Measurements from ENCODE around the gene DYNC2H1. TPM values are rescaled to one million over a fixed set of nuclear protein-coding genes. Genes with fewer than 3 reads are reported as not detected.

Gene DYNC2H1
- total and polyA plus RNA-seq, 10 donors: 3.1 to 18.3 (median 10.6) TPM

- no peak overlapping the region for H3K27ac ChIP-seq
- WGBS, 5 donors: 36 to 54% (median 46%) methylated on average over 3 of the region's 3 CpGs
- H3K27me3 ChIP-seq (replicated peaks in 1 of 7): no peaks in the 10 kb centered on the region
- TF ChIP-seq CTCF (IDR thresholded peaks at IDR 0.05 in 8 of 11, conservative IDR thresholded peaks at IDR 0.05 in 3 of 11) (no peak), POLR2AphosphoS5 (IDR thresholded peaks at IDR 0.05) (no peak), POLR2A (IDR thresholded peaks at IDR 0.05) (no peak)
- H3K36me3 ChIP-seq: peaks cover 0 to 7% (median 0%) of the 10 kb centered on the region in 6 donors
- no peak overlapping the region for H3K4me3 ChIP-seq
- no peak for DNase-seq
- intact Hi-C loops (cut with DNase I; ENCODE audit: low total_unique reads): no loop called here
- no peaks in the 10 kb centered on the region for H3K4me1 ChIP-seq
- H3K9me3 ChIP-seq: no peaks in the 10 kb centered on the region
Observed at GRCh38 chr11:103183981-103184611, 74.9 kb downstream of the DYNC2H1 start.

- no peaks in the 10 kb centered on the region for H3K9me3 ChIP-seq
- H3K4me1 ChIP-seq: no peaks in the 10 kb centered on the region
- DNase-seq: no peak
- H3K27me3 ChIP-seq (replicated peaks in 1 of 7): no peaks in the 10 kb centered on the region
- intact Hi-C loops (cut with DNase I; ENCODE audit: low total_unique reads): no loop called here
- no peak overlapping the region for H3K4me3 ChIP-seq
- H3K36me3 ChIP-seq: peaks cover 0 to 43% (median 0%) of the 10 kb centered on the region in 6 donors
- WGBS, 5 donors: 61 to 75% (median 66%) methylated on average over 3 of the region's 3 CpGs
- peak in 7 of 11 experiments; percentile 6 to 43 (median 35) for TF ChIP-seq CTCF (IDR thresholded peaks at IDR 0.05 in 8 of 11, conservative IDR thresholded peaks at IDR 0.05 in 3 of 11)
- no peak for TF ChIP-seq POLR2AphosphoS5 (IDR thresholded peaks at IDR 0.05)
- no peak overlapping the region for H3K27ac ChIP-seq
Observed at GRCh38 chr11:103202048-103202651, 92.9 kb downstream of the DYNC2H1 start.

- Histone ChIP-seq H3K9me3 (no peaks in the 10 kb centered on the region), H3K36me3 (no peaks in the 10 kb centered on the region), H3K27me3 (replicated peaks in 1 of 7) (no peaks in the 10 kb centered on the region), H3K4me3 (no peak overlapping the region), H3K27ac (no peak overlapping the region), H3K4me1 (no peaks in the 10 kb centered on the region)
- intact Hi-C loops (cut with DNase I; ENCODE audit: low total_unique reads): no loop called here
- no peak for DNase-seq
- 85 to 96% (median 91%) methylated on average over 1 of the region's 1 CpG for WGBS, 5 donors
- TF ChIP-seq CTCF (IDR thresholded peaks at IDR 0.05 in 8 of 11, conservative IDR thresholded peaks at IDR 0.05 in 3 of 11): no peak
- TF ChIP-seq POLR2A (IDR thresholded peaks at IDR 0.05): no peak
- TF ChIP-seq POLR2AphosphoS5 (IDR thresholded peaks at IDR 0.05): no peak
Observed at GRCh38 chr11:103210543-103210942, 101.3 kb downstream of the DYNC2H1 start.

GRCh38 chr11:103215812-103216211 is 106.6 kb downstream of the DYNC2H1 start:
- TF ChIP-seq CTCF (IDR thresholded peaks at IDR 0.05 in 8 of 11, conservative IDR thresholded peaks at IDR 0.05 in 3 of 11) (no peak), POLR2A (IDR thresholded peaks at IDR 0.05) (no peak), POLR2AphosphoS5 (IDR thresholded peaks at IDR 0.05) (no peak)
- Histone ChIP-seq H3K36me3 (no peaks in the 10 kb centered on the region), H3K4me3 (no peak overlapping the region), H3K9me3 (no peaks in the 10 kb centered on the region), H3K27ac (no peak overlapping the region), H3K27me3 (replicated peaks in 1 of 7) (no peaks in the 10 kb centered on the region), H3K4me1 (no peaks in the 10 kb centered on the region)
- no peak for DNase-seq
- WGBS, 5 donors: 93 to 100% (median 95%) methylated on average over 1 of the region's 1 CpG
- intact Hi-C loops (cut with DNase I; ENCODE audit: low total_unique reads): no loop called here

Data from spleen (tissue), 11 donors.